HepG2 (cell line): ENCODE results near the gene LSM5. TPM values are rescaled to one million over a fixed set of nuclear protein-coding genes. Genes with fewer than 3 reads are reported as not detected.

Experiments used
- CEBPG ChIP-seq: IDR thresholded peaks from 2 replicates; pipeline ENCODE4 v1.6.1; 2016
- DBP ChIP-seq: sonication (generic); formaldehyde crosslinking; IDR thresholded peaks from 2 replicates; pipeline ENCODE4 v1.4.0; 2020; ENCODE audit warnings: missing genetic modification reagents; ENCODE audit errors: not compliant biosample characterization
- HNF1A ChIP-seq, 2 experiments: sonication (generic) in 1 of 2; formaldehyde crosslinking in 1 of 2; IDR thresholded peaks; 2 replicates each; pipeline versions ENCODE4 v1.4.0 to v1.6.1; 2016 to 2020; ENCODE audit warnings: borderline replicate concordance in 1 of 2, low read depth in 1 of 2, mild to moderate bottlenecking in 1 of 2, missing genetic modification reagents in 1 of 2
- IRF9 ChIP-seq: sonication (generic); formaldehyde crosslinking; IDR thresholded peaks from 2 replicates; pipeline ENCODE4 v1.8.0; 2022; ENCODE audit warnings: missing genetic modification reagents, mild to moderate bottlenecking, borderline replicate concordance
- MEF2D ChIP-seq: sonication (generic); formaldehyde crosslinking; IDR thresholded peaks from 2 replicates; pipeline ENCODE4 v1.5.1; 2020; ENCODE audit warnings: mild to moderate bottlenecking, missing genetic modification reagents
- RCOR2 ChIP-seq: IDR thresholded peaks from 2 replicates; pipeline ENCODE4 v1.6.1; 2016; ENCODE audit warnings: missing biosample characterization, missing genetic modification reagents
- RNF2 ChIP-seq: fragments of 450-650 bp; conservative IDR thresholded peaks from 2 replicates; pipeline ENCODE4 v1.6.1; 2016; ENCODE audit warnings: low read depth
- TSC22D2 ChIP-seq: sonication (generic); formaldehyde crosslinking; IDR thresholded peaks from 2 replicates; pipeline ENCODE4 v1.5.1; 2020; ENCODE audit warnings: missing genetic modification reagents, mild to moderate bottlenecking, borderline replicate concordance
- ZBTB43 ChIP-seq: sonication (generic); formaldehyde crosslinking; conservative IDR thresholded peaks from 2 replicates; pipeline ENCODE4 v1.4.0; 2020; ENCODE audit warnings: missing genetic modification reagents
- ZKSCAN5 ChIP-seq: sonication (generic); formaldehyde crosslinking; IDR thresholded peaks from 2 replicates; pipeline ENCODE4 v1.5.1; 2020; ENCODE audit warnings: mild to moderate bottlenecking, missing genetic modification reagents
- ZNF639 ChIP-seq: conservative IDR thresholded peaks from 2 replicates; pipeline ENCODE4 v1.6.1; 2018; ENCODE audit warnings: missing genetic modification reagents
- ZNF691 ChIP-seq: sonication (generic); formaldehyde crosslinking; IDR thresholded peaks from 2 replicates; pipeline ENCODE4 v1.4.0; 2020; ENCODE audit warnings: missing genetic modification reagents, low read depth, mild to moderate bottlenecking, borderline replicate concordance
- ZNF781 ChIP-seq: sonication (generic); formaldehyde crosslinking; IDR thresholded peaks from 2 replicates; pipeline ENCODE4 v1.5.1; 2020; ENCODE audit warnings: borderline replicate concordance, mild to moderate bottlenecking, missing genetic modification reagents; ENCODE audit errors: not compliant biosample characterization
- polyA plus RNA-seq, 8 experiments: library from polyadenylated mRNA; depleted of rRNA in 3 of 8; stranded (reverse) in 7 of 8; unstranded in 1 of 8; fragments of >200 nt; fragmentation: Illumina TruSeq in 4 of 8; extraction: Trizol in 4 of 8; gene quantifications; 2 replicates each; pipeline versions ENCODE4 v1.2.1 to v1.2.3, GENCODE V29; 2011 to 2016; ENCODE audit warnings: low read depth in 4 of 8, missing spikeins in 1 of 8, mixed read lengths in 1 of 8; ENCODE audit not compliant: insufficient read depth in 1 of 8
- total RNA-seq, 5 experiments: library from RNA; depleted of rRNA; stranded (reverse); fragments of >200 nt; fragmentation: Illumina TruSeq; extraction: Trizol; gene quantifications; 2 replicates each; pipeline ENCODE4 v1.2.3, GENCODE V29; 2016; ENCODE audit warnings: low read depth in 1 of 5

LSM5 gene
- total and polyA plus RNA-seq, 2 of the 13 experiments (the other 11 are each of a cell fraction or from before 2014, with no cell fraction given) = 30.3 to 183 TPM

- TF ChIP-seq ZNF781 (CRISPR knock-in tag) (peak; percentile 95), TSC22D2 (CRISPR knock-in tag) (peak; percentile 83; the same call in 1 of the 2 replicates), ZKSCAN5 (CRISPR knock-in tag) (no peak), ZNF639 (CRISPR knock-in tag) (peak; percentile 81), RCOR2 (CRISPR knock-in tag) (peak; percentile 65; the same call in 1 of the 2 replicates), RNF2 (peak; percentile 82), IRF9 (peak; percentile 92), ZNF691 (CRISPR knock-in tag) (peak; percentile 90), DBP (CRISPR knock-in tag) (peak; percentile 83), HNF1A (IDR thresholded peaks at IDR 0.05; ENCODE audit: low read depth) (0 out of 2 replicates have a peak, but pooled peaks have one; percentile 50), HNF1A (CRISPR knock-in tag; IDR thresholded peaks at IDR 0.05; ENCODE audit: borderline replicate concordance) (peak; percentile 62; the same call in 1 of the 2 replicates), ZBTB43 (CRISPR knock-in tag) (peak; percentile 84; the same call in 1 of the 2 replicates), MEF2D (CRISPR knock-in tag) (peak; percentile 80; the same call in 1 of the 2 replicates), CEBPG (CRISPR knock-in tag) (peak; percentile 55)
Observed at GRCh38 chr7:32490127-32490796, at the start of gene LSM5 (continued).
